GM19397 (cell line): ENCODE results near the gene DLX4.

Experiments used
- ATAC-seq: cut with Tn5 transposase; IDR thresholded peaks from one replicate; pipeline ENCODE4 v1.9.1; 2021; ENCODE audit warnings: mild to moderate bottlenecking, moderate library complexity; ENCODE audit not compliant: unreplicated experiment

Gene DLX4

DNA sequence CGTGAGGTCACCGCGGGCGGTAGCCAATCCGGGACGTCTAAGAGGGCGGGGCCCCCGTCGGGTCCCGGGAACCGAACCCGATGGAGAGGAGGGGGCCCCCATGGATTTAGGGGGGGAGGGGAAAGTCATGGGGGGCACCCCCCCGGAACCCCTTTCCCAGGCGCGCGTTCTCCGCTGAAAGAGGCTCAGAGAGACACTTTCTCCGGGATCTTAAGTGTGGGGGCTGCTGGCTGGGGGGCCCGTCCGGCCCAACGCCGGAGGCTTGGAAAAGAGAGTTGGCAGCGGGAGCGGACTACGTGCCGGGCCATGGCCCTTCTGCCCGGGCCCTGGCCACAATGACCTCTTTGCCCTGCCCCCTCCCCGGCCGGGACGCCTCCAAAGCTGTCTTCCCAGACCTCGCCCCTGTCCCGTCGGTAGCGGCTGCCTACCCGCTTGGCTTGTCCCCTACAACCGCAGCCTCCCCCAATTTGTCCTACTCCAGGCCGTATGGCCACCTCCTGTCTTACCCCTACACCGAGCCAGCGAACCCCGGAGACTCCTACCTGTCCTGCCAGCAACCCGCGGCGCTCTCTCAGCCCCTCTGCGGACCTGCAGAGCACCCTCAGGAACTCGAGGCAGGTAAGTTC, at the start of gene DLX4:
Gene DLX4 (plus strand): TSS at position 57 of the 626 bp plus-strand sequence. CDS start 279 bp downstream, at position 336.
- no peak for ATAC-seq

GRCh38 chr17:49920030-49920769, 48.8 kb upstream of the DLX4 start:
- ATAC-seq = no peak

GRCh38 chr17:49922095-49922494, 46.9 kb upstream of the DLX4 start:
- no peak for ATAC-seq

GRCh38 chr17:49924116-49924515, 44.9 kb upstream of the DLX4 start:
- ATAC-seq = no peak

DNA sequence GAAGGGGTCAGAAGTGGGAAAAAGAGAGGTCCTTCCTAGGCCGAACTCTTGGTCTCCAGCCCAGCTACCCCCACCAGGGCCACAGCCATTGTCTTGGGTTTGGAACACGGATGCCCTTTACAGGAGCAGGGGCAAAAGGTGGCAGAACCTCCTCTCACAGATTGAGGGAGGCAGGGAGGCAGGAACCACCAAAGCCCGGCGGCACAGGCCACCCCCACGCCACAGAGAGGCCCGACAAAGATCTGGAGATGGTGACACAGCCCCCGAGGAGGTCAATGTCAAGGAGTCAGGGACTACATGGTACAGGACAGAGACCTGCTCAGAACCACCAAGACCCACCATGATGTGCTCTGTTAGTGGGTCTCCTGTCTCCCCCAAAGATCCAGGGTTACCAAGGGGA, 44.4 kb upstream of the DLX4 start:
- ATAC-seq = no peak

- no peak for ATAC-seq
These were observed 43.1 kb upstream of the DLX4 start for GRCh38 chr17:49925921-49926320.

GRCh38 chr17:49926886-49927285, 42.1 kb upstream of the DLX4 start:
- ATAC-seq = no peak

DNA sequence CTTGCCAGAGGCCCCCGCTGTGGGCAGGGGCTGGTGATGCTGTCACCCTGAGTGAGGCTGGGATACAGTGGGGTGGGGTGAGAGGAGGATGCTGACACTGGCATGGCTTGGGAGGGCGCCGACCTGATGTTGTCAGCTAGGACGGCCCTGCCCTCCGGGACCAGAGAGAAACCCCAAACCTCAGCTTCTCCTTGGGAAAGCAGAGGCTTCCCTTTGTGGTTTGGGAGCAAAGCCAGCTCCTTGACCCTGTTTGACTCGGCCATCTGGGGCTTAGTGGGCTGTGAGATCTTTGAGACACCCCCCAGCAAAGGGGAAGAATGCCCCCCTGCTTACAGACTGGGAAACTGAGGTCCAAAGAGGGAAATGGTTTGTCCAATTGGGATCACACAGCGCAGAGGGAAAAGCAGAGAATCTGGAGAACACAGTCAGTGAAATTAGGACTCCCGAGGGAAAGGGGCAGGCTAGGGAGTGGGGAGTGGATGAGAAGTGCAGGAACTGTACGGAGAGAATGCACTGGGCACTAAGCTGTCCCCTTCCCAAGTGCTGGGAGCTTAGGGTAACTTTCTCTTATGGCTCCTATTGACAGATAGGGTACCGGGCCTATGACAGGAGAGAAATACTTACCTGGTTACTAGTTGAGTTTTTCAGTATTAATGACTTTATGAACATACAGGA, 40.7 kb upstream of the DLX4 start:
- ATAC-seq = no peak

- no peak for ATAC-seq
These were observed 40.0 kb upstream of the DLX4 start for GRCh38 chr17:49928837-49929475.

GRCh38 chr17:49930880-49931279, 38.1 kb upstream of the DLX4 start:
- ATAC-seq = no peak

GRCh38 chr17:49931416-49932137, 37.4 kb upstream of the DLX4 start:
- no peak for ATAC-seq

DNA sequence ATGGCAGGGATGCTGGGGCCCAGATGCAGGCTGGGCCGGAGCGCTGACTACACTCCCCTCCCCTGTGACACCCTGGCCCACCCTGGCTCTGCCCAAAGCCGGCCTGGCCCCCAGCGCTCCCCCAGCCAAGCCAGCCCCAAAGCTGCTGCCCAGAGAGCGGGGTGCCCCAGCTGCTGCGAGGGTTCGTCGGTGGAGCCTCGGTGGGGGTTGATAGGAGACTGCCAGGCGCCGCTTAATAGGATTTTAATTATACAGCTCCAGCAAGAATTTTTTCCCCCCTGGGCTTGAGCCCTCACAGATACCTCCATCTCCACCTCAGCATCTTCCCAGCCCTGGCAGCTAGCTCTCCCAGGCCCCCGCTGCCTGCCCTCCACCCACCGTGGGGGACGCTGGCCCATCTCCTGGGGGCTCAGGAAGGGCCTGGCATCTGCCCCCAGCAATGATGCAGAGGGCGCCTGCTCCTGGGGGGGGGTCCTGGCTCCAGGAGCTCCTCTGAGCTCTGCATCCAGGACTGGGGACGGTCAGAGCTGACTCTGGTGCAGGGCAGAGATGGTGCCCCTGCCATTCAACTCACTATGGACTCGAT, 36.8 kb upstream of the DLX4 start:
- ATAC-seq = no peak

DNA sequence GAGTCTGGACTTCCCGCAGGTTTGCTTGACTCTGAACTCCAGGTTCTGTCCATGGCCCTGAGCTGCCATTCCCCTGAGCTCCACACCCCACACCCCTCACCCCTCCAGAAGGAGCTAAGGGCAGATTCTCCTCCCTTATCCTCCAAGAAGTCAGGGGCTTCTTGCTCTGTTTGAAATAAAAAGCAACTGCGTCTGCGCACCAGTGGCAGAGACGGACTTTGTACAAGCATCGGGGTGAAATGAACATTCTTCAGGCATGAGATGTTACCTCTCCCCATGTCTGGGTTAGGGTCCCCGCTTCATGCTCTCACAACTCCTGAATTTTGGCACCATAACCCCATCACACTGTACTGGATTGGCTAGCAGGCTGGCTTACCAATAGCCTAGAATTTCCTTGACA, 36.1 kb upstream of the DLX4 start:
- ATAC-seq = no peak

GRCh38 chr17:49935526-49936210, 33.3 kb upstream of the DLX4 start:
- no peak for ATAC-seq

DNA sequence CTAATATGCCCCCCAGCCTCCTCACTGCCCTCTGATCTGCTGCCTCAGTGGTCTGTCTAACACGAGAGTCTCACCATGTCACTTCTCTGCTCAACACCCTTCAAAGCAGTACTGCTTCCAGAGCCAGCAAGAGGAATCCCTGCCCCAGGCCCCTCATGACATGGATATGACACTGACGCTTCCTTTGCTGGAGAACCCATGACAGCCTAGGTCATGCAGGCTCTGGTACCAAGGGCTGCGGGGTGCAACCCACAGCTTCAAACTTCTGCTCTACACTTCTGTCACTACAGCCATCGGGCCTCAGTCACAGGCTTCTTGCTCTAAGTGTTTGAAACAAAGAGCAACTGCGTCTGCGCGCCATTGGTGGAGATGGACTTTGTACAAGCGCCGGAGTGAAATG, 32.6 kb upstream of the DLX4 start:
- ATAC-seq = no peak

GRCh38 chr17:49939318-49939717, 29.7 kb upstream of the DLX4 start:
- ATAC-seq = no peak

- no peak for ATAC-seq
These were observed 27.6 kb upstream of the DLX4 start for GRCh38 chr17:49941427-49941826.

DNA sequence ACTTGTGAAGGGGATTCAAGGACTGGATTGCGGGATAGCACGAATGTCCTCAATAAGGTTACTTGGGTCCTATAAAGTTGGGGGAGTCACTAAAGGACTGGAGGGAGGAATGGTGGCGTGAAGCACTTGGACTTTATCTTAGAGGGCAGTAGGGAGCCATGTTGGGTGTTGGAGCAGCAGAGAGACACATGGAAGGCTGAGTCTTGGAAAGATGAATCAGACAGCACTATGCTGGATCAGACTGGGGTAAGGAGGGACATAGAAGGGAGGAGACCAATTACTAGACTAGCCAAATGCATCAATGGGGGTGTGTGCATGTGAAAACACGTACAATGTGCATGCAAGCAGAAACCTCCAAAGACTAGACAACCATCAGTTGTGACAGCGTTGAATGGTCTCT, 26.0 kb upstream of the DLX4 start:
- ATAC-seq = no peak

DNA sequence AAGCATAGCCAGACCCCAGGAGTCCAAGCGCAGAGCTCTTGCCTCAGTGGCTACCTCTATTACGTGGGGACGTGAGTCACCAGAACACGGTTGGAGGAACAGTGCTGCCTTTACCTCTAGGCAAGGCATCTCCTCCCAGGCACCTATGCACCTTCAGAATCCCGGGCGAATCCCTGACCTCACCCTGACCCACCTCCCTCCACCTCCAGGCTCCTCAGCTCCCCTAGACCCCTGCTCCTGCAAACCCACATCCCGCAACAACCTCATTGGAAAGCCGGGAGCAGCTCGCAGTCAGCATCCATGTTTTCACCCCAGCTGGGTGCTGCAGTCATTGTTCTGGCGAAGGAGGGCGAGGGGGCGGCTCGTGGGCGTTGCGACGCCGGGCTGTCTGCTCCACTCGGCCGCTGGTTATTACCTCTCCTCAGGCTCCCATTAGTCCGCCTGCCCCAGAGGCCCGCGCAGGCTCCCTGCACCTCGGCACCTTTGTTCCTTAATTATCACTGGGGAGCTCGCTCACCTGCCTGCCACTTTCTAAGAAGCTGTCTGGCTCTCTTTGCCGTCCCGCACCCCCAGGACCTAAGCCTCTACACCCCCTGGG, 24.6 kb upstream of the DLX4 start:
- no peak for ATAC-seq

DNA sequence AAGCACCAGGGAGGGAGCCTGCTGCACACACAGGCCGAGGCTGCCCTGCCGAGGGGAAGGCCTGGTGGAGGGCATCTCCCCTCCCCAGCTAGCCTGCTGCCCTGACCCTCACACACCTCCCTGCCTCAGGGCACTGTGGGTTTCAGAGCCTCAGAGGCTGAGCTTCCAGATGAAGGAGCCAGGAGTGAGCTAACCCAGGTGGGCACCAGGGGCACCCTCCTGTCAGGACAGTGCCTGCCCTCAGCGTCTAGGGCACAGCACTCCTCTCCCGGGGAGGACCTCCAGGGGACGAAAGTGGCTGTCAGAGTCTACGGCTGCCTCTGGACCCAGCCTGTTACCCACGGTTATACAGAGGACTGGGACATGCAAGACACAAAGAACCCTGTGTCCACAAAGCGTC, 22.8 kb upstream of the DLX4 start:
- ATAC-seq = no peak
